PC-9 (cell line): ENCODE results near the gene TKT. TPM values are rescaled to one million over a fixed set of nuclear protein-coding genes. Genes with fewer than 3 reads are reported as not detected.

Source experiments
- BruUV-seq: library from RNA; stranded (reverse); fragments of 400-500 nt; replicated peaks from 2 replicates; lab custom pipeline; 2021; lab: Mats Ljungman, UMichigan
- CTCF ChIA-PET: fragments of 300-600 bp; sonication (Branson Sonifier 250); formaldehyde crosslinking; loops from one replicate; lab custom pipeline; 2022; ENCODE audit warnings: antibody characterized with exemption; lab: Charles Lee
- POLR2A ChIA-PET: fragments of 300-600 bp; sonication (Branson Sonifier 250); formaldehyde crosslinking; loops from one replicate; lab custom pipeline; 2022; ENCODE audit warnings: antibody characterized with exemption; ENCODE audit not compliant: unreplicated experiment; lab: Charles Lee
- DNase-seq, 2 experiments: peaks; one replicate each; pipeline versions ENCODE4 v3.0.0 to v3.0.0-alpha.2; 2015 to 2022; ENCODE audit warnings: mixed read lengths in 1 of 2
- H2AFZ ChIP-seq: fragments of 200-600 bp; sonication (generic); 2 replicates; pipeline ENCODE4 v1.8.1; 2017; ENCODE audit warnings: antibody characterized with exemption
- H3F3A ChIP-seq: fragments of 200-600 bp; sonication (generic); 2 replicates; pipeline ENCODE4 v1.8.1; 2017; ENCODE audit warnings: antibody characterized with exemption, mild to moderate bottlenecking, low read depth; ENCODE audit not compliant: insufficient read depth
- H3K27ac ChIP-seq: fragments of 200-600 bp; sonication (generic); 2 replicates; pipeline ENCODE4 v1.6.1; 2016; ENCODE audit warnings: mixed run types
- H3K27me3 ChIP-seq: fragments of 200-600 bp; sonication (generic); 2 replicates; pipeline ENCODE4 v1.6.1; 2016; ENCODE audit warnings: low read depth, mixed run types; ENCODE audit not compliant: insufficient read depth
- H3K36me3 ChIP-seq: fragments of 200-600 bp; sonication (generic); 2 replicates; pipeline ENCODE4 v1.6.1; 2016; ENCODE audit warnings: low read depth, mixed run types
- H3K4me1 ChIP-seq: fragments of 200-600 bp; sonication (generic); replicated peaks from 2 replicates; pipeline ENCODE4 v1.6.1; 2016; ENCODE audit warnings: mixed run types; ENCODE audit not compliant: insufficient read depth
- H3K4me2 ChIP-seq: fragments of 200-600 bp; sonication (generic); 2 replicates; pipeline ENCODE4 v1.6.1; 2017; ENCODE audit warnings: mixed run types
- H3K4me3 ChIP-seq: fragments of 200-600 bp; sonication (generic); 2 replicates; pipeline ENCODE4 v1.6.1; 2016; ENCODE audit warnings: mixed run types
- H3K79me2 ChIP-seq: fragments of 200-600 bp; sonication (generic); 2 replicates; pipeline ENCODE4 v1.6.1; 2017; ENCODE audit warnings: low read depth, mixed run types
- H3K9me2 ChIP-seq: fragments of 200-600 bp; sonication (generic); 2 replicates; pipeline ENCODE4 v1.8.1; 2017; ENCODE audit warnings: mild to moderate bottlenecking; ENCODE audit not compliant: insufficient read depth
- H3K9me3 ChIP-seq: fragments of 200-600 bp; sonication (generic); 2 replicates; pipeline ENCODE4 v1.8.1; 2016; ENCODE audit warnings: low read depth; ENCODE audit not compliant: insufficient read depth
- H4K20me1 ChIP-seq: fragments of 200-600 bp; sonication (generic); 2 replicates; pipeline ENCODE4 v1.8.1; 2017; ENCODE audit not compliant: insufficient read depth
- CTCF ChIP-seq: fragments of 200-600 bp; sonication (generic); conservative IDR thresholded peaks from 2 replicates; pipeline ENCODE4 v1.6.1; 2017; ENCODE audit warnings: mixed run types, antibody characterized with exemption, mild to moderate bottlenecking, moderate library complexity
- EZH2 ChIP-seq: fragments of 200-600 bp; sonication (generic); IDR thresholded peaks from 2 replicates; pipeline ENCODE4 v1.8.0; 2017; ENCODE audit warnings: antibody characterized with exemption, low read depth
- intact Hi-C: fragments of 100-400 bp; cut with micrococcal nuclease; formaldehyde crosslinking; loops from one replicate; pipeline ENCODE4 v1.10.0; 2022; ENCODE audit not compliant: unreplicated experiment
- total RNA-seq: library from RNA; stranded (reverse); gene quantifications from 2 replicates; pipeline ENCODE4 v1.2.3, GENCODE V29; 2021

Gene TKT
- total RNA-seq, 1 experiment from 2014 or later, result 2,016 TPM

GRCh38 chr3:53223541-53223966, 32.3 kb downstream of the TKT start:
- no peaks in the 10 kb centered on the region for H3K27me3 ChIP-seq
- no peak for DNase-seq
- H3K4me1 ChIP-seq, result no peaks in the 10 kb centered on the region

GRCh38 chr3:53223025-53223424, 32.8 kb downstream of the TKT start:
- TF ChIP-seq EZH2 (no peak), CTCF (no peak)
- no peak overlapping the region for H3K4me2 ChIP-seq
- no peak overlapping the region for H3K4me3 ChIP-seq
- no peaks in the 10 kb centered on the region for H3K9me3 ChIP-seq
- BruUV-seq, result no TSS peak
- H2AFZ ChIP-seq, result no peak overlapping the region
- no peaks in the 10 kb centered on the region for H3K4me1 ChIP-seq
- peaks cover 82% of the 10 kb centered on the region for H3F3A ChIP-seq
- H3K36me3 ChIP-seq, result peaks cover 18% of the 10 kb centered on the region; the same call in 1 of the 2 replicates
- H3K9me2 ChIP-seq, result no peaks in the 10 kb centered on the region
- H4K20me1 ChIP-seq, result peaks cover 7% of the 10 kb centered on the region
- peak overlapping the region; percentile 34; the same call in 1 of the 2 replicates for H3K27ac ChIP-seq
- POLR2A ChIA-PET, result no interaction called here
- CTCF ChIA-PET, result interaction anchor here (0.6 kb wide), 1 partner anchor 25 kb away, joined by 7 read pairs; no protein-coding TSS in a partner anchor
- no peaks in the 10 kb centered on the region; the same call in 1 of the 2 replicates for H3K79me2 ChIP-seq
- H3K27me3 ChIP-seq, result no peaks in the 10 kb centered on the region
- intact Hi-C loops, result loop anchor here (5.0 kb wide), 1 partner anchor 124 kb away; the partner anchor contains the start of gene DCP1A
- DNase-seq, result no peak

More at GRCh38 chr3:53223541-53223966, 32.3 kb downstream of the TKT start:
- POLR2A ChIA-PET, result no interaction called here
- Histone ChIP-seq H3K36me3 (peaks cover 24% of the 10 kb centered on the region; the same call in 1 of the 2 replicates), H4K20me1 (peaks cover 7% of the 10 kb centered on the region), H3K4me3 (no peak overlapping the region), H3K79me2 (no peaks in the 10 kb centered on the region; the same call in 1 of the 2 replicates), H3K9me3 (no peaks in the 10 kb centered on the region), H3K9me2 (no peaks in the 10 kb centered on the region), H3F3A (peaks cover 88% of the 10 kb centered on the region), H2AFZ (no peak overlapping the region), H3K27ac (no peak overlapping the region), H3K4me2 (no peak overlapping the region)
- BruUV-seq, result no TSS peak
- CTCF ChIA-PET, result interaction anchor here (0.6 kb wide), 1 partner anchor 24 kb away, joined by 7 read pairs; no protein-coding TSS in a partner anchor
- intact Hi-C loops, result loop anchor here (5.0 kb wide), 1 partner anchor 124 kb away; the partner anchor contains the start of gene DCP1A
- TF ChIP-seq EZH2, result no peak
- TF ChIP-seq CTCF, result no peak

GRCh38 chr3:53222183-53222901, 33.5 kb downstream of the TKT start:
- Histone ChIP-seq H4K20me1 (peaks cover 7% of the 10 kb centered on the region; the same call in 1 of the 2 replicates), H3K79me2 (no peaks in the 10 kb centered on the region; the same call in 1 of the 2 replicates), H3K9me2 (no peaks in the 10 kb centered on the region), H3K27me3 (no peaks in the 10 kb centered on the region), H3F3A (peaks cover 75% of the 10 kb centered on the region), H3K4me1 (no peaks in the 10 kb centered on the region), H3K36me3 (peaks cover 12% of the 10 kb centered on the region; the same call in 1 of the 2 replicates), H3K9me3 (no peaks in the 10 kb centered on the region), H3K27ac (peak overlapping the region; percentile 34; the same call in 1 of the 2 replicates), H3K4me2 (no peak overlapping the region), H2AFZ (no peak overlapping the region), H3K4me3 (no peak overlapping the region)
- CTCF ChIA-PET, result no interaction called here
- TF ChIP-seq EZH2 (no peak), CTCF (no peak)
- POLR2A ChIA-PET, result interaction anchor here (0.7 kb wide), 1 partner anchor 487 kb away, joined by 3 read pairs; no protein-coding TSS in a partner anchor
- intact Hi-C loops, result loop anchor here (5.0 kb wide), 1 partner anchor 125 kb away; the partner anchor contains the start of gene DCP1A
- no peak for DNase-seq
- no TSS peak for BruUV-seq
